HG02642 (cell line): ENCODE measurements around the gene PSIP1.

Experiments
- ATAC-seq: cut with Tn5 transposase; IDR thresholded peaks from one replicate; pipeline ENCODE4 v1.9.1; 2021; ENCODE audit warnings: mild to moderate bottlenecking; ENCODE audit not compliant: unreplicated experiment, poor library complexity

Gene PSIP1

GRCh38 chr9:15509931-15510788 is 610 bp downstream of the PSIP1 start:
- peak; percentile 53 for ATAC-seq

GRCh38 chr9:15505921-15506320 is 4.8 kb downstream of the PSIP1 start:
- ATAC-seq = no peak

GRCh38 chr9:15501803-15502202 is 9.0 kb downstream of the PSIP1 start:
- no peak for ATAC-seq

GRCh38 chr9:15501179-15501578 is 9.6 kb downstream of the PSIP1 start:
- no peak for ATAC-seq

- ATAC-seq = no peak
Observed at GRCh38 chr9:15499139-15499538, 11.6 kb downstream of the PSIP1 start.

- no peak for ATAC-seq
Observed at GRCh38 chr9:15498246-15498995, 12.3 kb downstream of the PSIP1 start.

- ATAC-seq = no peak
Observed at GRCh38 chr9:15492485-15493150, 18.2 kb downstream of the PSIP1 start.

GRCh38 chr9:15491950-15492349 is 18.8 kb downstream of the PSIP1 start:
- no peak for ATAC-seq

GRCh38 chr9:15485836-15486666 is 24.7 kb downstream of the PSIP1 start:
- ATAC-seq = no peak

- no peak for ATAC-seq
Observed at GRCh38 chr9:15484802-15485201, 26.0 kb downstream of the PSIP1 start.

- no peak for ATAC-seq
Observed at GRCh38 chr9:15482146-15482545, 28.6 kb downstream of the PSIP1 start.

GRCh38 chr9:15480028-15480427 is 30.7 kb downstream of the PSIP1 start:
- ATAC-seq = no peak

GRCh38 chr9:15475923-15476536 is 34.7 kb downstream of the PSIP1 start:
- ATAC-seq = no peak

- no peak for ATAC-seq
Observed at GRCh38 chr9:15469862-15470261, 40.9 kb downstream of the PSIP1 start.

GRCh38 chr9:15469406-15469805 is 41.4 kb downstream of the PSIP1 start:
- ATAC-seq = no peak

GRCh38 chr9:15468145-15468544 is 42.6 kb downstream of the PSIP1 start:
- ATAC-seq = no peak

- ATAC-seq = no peak
Observed at GRCh38 chr9:15461601-15462000, 49.2 kb downstream of the PSIP1 start.

GRCh38 chr9:15461056-15461455 is 49.7 kb downstream of the PSIP1 start:
- no peak for ATAC-seq

- ATAC-seq = no peak
Observed at GRCh38 chr9:15453956-15454355, 56.8 kb downstream of the PSIP1 start.

GRCh38 chr9:15444141-15444540 is 66.6 kb downstream of the PSIP1 start:
- no peak for ATAC-seq
